ENCODE data around the gene TSPYL4. TPM values are rescaled to one million over a fixed set of nuclear protein-coding genes. Genes with fewer than 3 reads are reported as not detected.

Gene TSPYL4
- total and polyA plus RNA-seq, 2 of the 8 experiments (the other 6 are each of a cell fraction or from before 2014, with no cell fraction given): 20.5 to 22.6 TPM

- Histone ChIP-seq H3K4me2 (ENCODE audit: insufficient read depth in 1 of 2, low read depth in 2 of 2, low read length in 2 of 2) (no peak overlapping the region), H2AK5ac (ENCODE audit: low read depth, low read length) (no peak overlapping the region), H2BK120ac (replicated peaks; ENCODE audit: low read depth, low read length) (no peak overlapping the region), H4K20me1 (replicated peaks in 1 of 2; ENCODE audit: control insufficient read depth in 1 of 2, insufficient read depth in 2 of 2, low read length in 2 of 2) (peaks cover 0 to 1% of the 10 kb centered on the region in 2 experiments), H3K9me3 (ENCODE audit: insufficient read depth in 2 of 2, low read depth in 1 of 2, low read length in 1 of 2) (peaks cover 6 to 7% of the 10 kb centered on the region in 2 experiments), H3K27me3 (replicated peaks in 1 of 4; ENCODE audit: control insufficient read depth in 3 of 4, extremely low read depth in 1 of 4, insufficient read depth in 3 of 4, low read length in 3 of 4) (no peaks in the 10 kb centered on the region), H2BK15ac (ENCODE audit: low read length) (no peak overlapping the region), H2BK20ac (ENCODE audit: low read length) (no peak overlapping the region), H4K8ac (ENCODE audit: extremely low read depth, insufficient read depth, low read length) (no peak overlapping the region), H2AFZ (ENCODE audit: low read length) (no peak overlapping the region), H3K36me3 (ENCODE audit: control insufficient read depth in 2 of 4, insufficient read depth in 4 of 4, low read length in 3 of 4) (no peaks in the 10 kb centered on the region), H3K4me1 (replicated peaks in 1 of 4; ENCODE audit: control insufficient read depth in 3 of 4, insufficient read depth in 4 of 4, low read length in 3 of 4) (no peaks in the 10 kb centered on the region), H3K79me1 (ENCODE audit: low read depth, low read length) (no peaks in the 10 kb centered on the region), H3K23ac (ENCODE audit: insufficient read length) (no peak overlapping the region), H3K79me2 (ENCODE audit: control insufficient read depth in 1 of 2, insufficient read depth in 2 of 2, low read length in 2 of 2) (no peaks in the 10 kb centered on the region), H3K18ac (ENCODE audit: extremely low read depth, low read length) (no peak overlapping the region), H3K4ac (replicated peaks; ENCODE audit: insufficient read length, low read depth, low read length) (no peak overlapping the region), H2BK12ac (ENCODE audit: low read depth, low read length) (no peak overlapping the region), H2BK5ac (ENCODE audit: low read depth, low read length) (no peak overlapping the region), H4K91ac (replicated peaks; ENCODE audit: insufficient read length, low read length) (no peak overlapping the region), H3K23me2 (ENCODE audit: low read depth, low read length) (no peaks in the 10 kb centered on the region), H3K14ac (ENCODE audit: insufficient read length) (no peak overlapping the region), H3K27ac (ENCODE audit: low read depth, low read length) (no peak overlapping the region), H3K9ac (replicated peaks in 1 of 4; ENCODE audit: extremely low read depth in 1 of 4, low read depth in 3 of 4, low read length in 3 of 4) (no peak overlapping the region), H3K4me3 (ENCODE audit: extremely low read depth in 1 of 4, insufficient read depth in 2 of 4, low read depth in 3 of 4, low read length in 4 of 4) (no peak overlapping the region), H3K56ac (replicated peaks; ENCODE audit: insufficient read length, low read depth, low read length) (no peak overlapping the region), H4K5ac (ENCODE audit: insufficient read length, low read depth, low read length) (no peak overlapping the region)
- TF ChIP-seq, protein P1, sequence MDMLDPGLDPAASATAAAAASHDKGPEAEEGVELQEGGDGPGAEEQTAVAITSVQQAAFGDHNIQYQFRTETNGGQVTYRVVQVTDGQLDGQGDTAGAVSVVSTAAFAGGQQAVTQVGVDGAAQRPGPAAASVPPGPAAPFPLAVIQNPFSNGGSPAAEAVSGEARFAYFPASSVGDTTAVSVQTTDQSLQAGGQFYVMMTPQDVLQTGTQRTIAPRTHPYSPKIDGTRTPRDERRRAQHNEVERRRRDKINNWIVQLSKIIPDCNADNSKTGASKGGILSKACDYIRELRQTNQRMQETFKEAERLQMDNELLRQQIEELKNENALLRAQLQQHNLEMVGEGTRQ (IDR thresholded peaks at IDR 0.05; ENCODE audit: low read length): no peak
- no peak for TF ChIP-seq PHF8 (conservative IDR thresholded peaks at IDR 0.05; ENCODE audit: low read depth, low read length)
- TF ChIP-seq TAF1 (IDR thresholded peaks at IDR 0.05; ENCODE audit: low read depth, low read length): no peak
- CTCF ChIA-PET (ENCODE audit: partially characterized antibody): interaction anchor here (1.0 to 1.2 kb wide), 2 partner anchors 8 to 10 kb away, joined by 3 to 4 read pairs; no protein-coding TSS in a partner anchor
- POLR2A ChIA-PET (ENCODE audit: partially characterized antibody): no interaction called here
- FAIRE-seq (no peak), DNase-seq (ENCODE audit: low read depth in 1 of 2, low spot score in 2 of 2) (no peak)
- 91% methylated on average over 3 of the region's 3 CpGs; no CpG with 5 or more reads in 1 of the 2 experiments for WGBS, 2 experiments (ENCODE audit: extremely low coverage in 1 of 2, insufficient coverage in 1 of 2, insufficient read length in 1 of 2, insufficient replicate concordance in 2 of 2, low coverage in 1 of 2, low lambda C conversion rate in 2 of 2, missing lambda C conversion rate in 1 of 2)
Observed at GRCh38 chr6:116298273-116298672, 44.4 kb upstream of the TSPYL4 start.
